Measurements from ENCODE around the gene IL1R1.

GRCh38 chr2:102120701-102121159 is 21.8 kb upstream of the IL1R1 start:
- peak in 1 of 7 experiments; percentile 9 for TF ChIP-seq CTCF (IDR thresholded peaks at IDR 0.05)
- TF ChIP-seq POLR2A (IDR thresholded peaks at IDR 0.05) = no peak
- peak; percentile 5 to 52 (median 30) for TF ChIP-seq POLR2AphosphoS5 (IDR thresholded peaks at IDR 0.05)
- no peak for TF ChIP-seq EP300 (IDR thresholded peaks at IDR 0.05)

Measured in stomach (tissue), 4 donors.